SKM-1 treated with dmso at 0.1 percent for 144 hours (cell line): ENCODE data around the gene CRYGN.

Experiments
- DNase-seq: peaks from one replicate; lab custom pipeline; 2025; ENCODE audit not compliant: unreplicated experiment; lab: John Stamatoyannopoulos, UW

The CRYGN gene

DNA sequence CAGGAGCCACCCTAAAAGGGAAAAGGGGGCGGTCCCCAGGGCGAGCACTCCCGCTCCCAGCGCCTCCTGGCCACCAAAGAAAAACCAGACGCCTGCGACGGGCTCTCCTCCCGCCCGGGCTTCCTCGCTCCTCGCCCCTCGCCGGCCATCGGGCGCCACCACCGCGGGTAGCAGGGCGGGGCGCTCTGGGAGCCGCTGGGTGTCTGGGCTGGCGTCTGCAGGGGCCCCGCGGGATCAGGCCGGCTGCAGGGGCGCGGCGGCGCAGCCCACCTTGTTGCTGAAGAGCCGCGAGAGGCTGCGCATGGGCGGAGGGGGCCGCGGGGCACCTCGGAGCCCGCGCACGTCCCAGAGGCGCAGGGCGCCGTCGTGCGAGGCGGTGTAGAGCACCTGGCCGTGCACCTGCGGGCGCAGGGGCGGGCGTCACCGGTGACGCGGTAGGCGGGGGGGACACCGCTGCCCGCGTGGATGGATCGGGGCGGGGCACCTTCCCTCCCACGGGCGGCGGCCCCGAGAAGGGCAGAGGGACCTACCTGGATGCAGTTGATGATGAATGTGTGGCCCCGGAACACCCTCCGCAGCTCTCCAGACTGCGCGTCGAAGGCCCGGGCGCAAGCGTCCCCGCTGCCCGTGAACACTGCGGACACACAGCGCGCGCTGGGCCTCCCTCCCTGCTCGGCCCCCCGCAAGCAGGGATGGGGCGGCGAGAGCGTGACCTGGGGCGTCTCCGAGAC is 58.4 kb downstream of the CRYGN start:
- no peak for DNase-seq

DNA sequence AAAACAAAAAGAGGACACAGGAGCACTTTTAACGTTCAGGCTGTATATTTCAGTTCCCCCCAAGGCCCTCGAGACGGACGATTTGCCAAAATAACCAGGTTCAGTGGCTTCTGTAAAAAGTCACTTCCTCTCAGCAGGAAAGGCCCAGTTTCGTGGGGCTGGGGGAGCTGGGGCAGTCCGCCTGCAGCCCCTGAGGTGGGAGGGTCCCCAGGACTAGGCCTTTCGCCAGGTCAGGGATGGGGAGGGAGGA is 58.9 kb downstream of the CRYGN start:
- no peak for DNase-seq

DNA sequence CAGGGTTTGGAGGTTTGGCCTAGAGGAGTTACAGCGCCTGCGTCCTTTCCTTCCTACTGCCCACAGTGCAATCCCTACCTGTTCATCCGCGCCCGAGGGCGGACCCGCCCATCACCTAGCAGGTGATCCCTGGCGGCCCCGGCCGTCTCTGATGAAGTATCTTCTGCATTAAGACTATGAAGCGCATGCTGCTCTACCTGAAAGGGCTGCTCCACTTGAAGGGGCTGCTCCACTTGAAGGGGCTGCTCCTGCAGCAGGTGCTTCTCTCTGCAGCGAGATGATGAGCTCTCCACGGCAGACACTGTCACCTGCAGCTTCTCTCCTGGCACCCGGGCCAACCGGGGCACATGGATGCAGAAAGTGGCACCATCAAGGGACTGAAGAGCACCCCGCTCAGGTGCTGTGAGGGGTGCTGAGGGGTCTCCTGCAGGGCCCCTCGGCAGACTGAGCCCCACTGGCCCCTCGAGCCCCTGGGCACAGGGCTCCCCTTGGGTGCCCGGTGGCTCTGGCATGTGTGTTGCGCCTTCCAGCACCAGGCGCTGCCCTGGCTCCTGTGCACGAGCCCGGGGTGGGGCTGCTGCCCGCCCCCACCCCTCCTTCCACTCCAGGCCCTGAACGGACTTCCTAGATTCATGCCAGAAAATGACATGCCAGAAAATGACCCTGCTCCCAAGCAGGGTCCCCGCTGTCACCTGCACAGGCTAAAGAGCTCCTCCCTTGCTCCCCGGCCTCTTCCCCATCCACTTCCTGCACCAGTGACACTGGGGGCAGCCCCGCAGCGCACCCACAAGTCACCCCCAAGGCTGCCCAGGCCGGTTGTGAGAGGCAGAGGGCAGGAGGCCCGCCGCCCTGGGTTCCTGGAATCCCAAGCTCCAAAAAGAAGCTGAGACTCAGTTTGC is 59.5 kb downstream of the CRYGN start:
- DNase-seq, result no peak

DNA sequence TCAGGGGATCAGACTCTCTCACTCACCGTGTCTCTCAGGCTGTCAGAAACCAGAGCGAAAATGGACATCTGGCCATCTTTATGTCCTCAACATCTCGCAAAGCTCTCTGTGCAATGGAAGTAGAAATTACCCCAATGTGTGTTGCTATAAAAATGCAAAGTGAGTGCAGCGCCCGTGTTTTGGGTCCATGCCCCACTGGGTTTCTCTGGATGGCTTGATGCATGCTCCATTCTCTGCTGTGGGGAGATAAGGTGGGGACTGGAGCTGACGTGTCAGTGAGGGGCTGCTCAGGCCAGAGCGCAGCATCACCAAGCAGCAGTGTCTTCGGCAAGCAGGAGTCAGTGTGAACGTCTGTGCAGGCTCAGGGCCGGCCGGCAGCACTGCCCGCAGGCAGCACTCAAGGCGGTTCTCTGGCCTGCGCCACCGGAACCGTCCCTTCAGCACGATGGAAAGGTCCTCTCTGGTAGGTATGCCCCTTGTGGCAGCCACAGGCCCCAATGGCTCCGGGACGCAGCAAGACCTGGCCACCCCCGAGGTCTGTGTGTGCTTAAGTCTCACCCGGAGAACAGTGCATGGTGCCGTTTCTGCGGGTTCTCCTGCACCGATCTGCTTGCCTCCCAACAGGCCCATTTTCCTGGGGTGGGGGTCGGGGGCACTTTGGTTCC is 60.3 kb downstream of the CRYGN start:
- no peak for DNase-seq

DNA sequence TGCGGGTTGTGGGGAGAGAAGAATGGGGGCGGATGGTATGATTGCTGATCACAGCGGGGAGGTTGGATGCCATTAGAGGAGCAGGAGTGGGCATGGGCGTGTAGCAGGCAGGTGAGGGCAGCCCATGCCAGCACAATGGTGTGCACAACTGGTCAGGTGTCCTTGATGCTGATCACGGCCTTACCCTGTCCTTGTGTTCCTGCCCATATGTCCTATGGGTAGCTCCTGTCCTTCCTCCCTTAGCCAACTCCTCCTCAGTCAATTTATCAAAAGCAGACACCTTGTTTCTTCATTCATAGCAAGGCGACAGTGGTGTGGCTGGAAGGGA is 60.8 kb downstream of the CRYGN start:
- no peak for DNase-seq
